ENCODE measurements around the gene PBX1.

PBX1 gene

GRCh38 chr1:164614316-164614715 lies 55.3 kb downstream of the PBX1 start:
- H4K20me1 ChIP-seq (ENCODE audit: control insufficient read depth, insufficient read depth, low read depth, low read length) = no peaks in the 10 kb centered on the region
- no peaks in the 10 kb centered on the region for H3K4me1 ChIP-seq (ENCODE audit: control insufficient read depth, low read length)
- no peaks in the 10 kb centered on the region for H3F3A ChIP-seq (ENCODE audit: control insufficient read depth, insufficient read depth)
- TF ChIP-seq CTCF (IDR thresholded peaks at IDR 0.05; ENCODE audit: low read depth, low read length, poor library complexity, severe bottlenecking) (no peak), EZH2phosphoT487 (IDR thresholded peaks at IDR 0.05; ENCODE audit: borderline replicate concordance, low read length) (no peak)
- no peak overlapping the region for H3K27ac ChIP-seq (ENCODE audit: low read depth, low read length)
- no peaks in the 10 kb centered on the region for H3K9me2 ChIP-seq (replicated peaks; ENCODE audit: control insufficient read depth, low read length)
- no peaks in the 10 kb centered on the region for H3K27me3 ChIP-seq (ENCODE audit: control insufficient read depth, low read length)
- H3K4me2 ChIP-seq (ENCODE audit: low read length) = no peak overlapping the region
- no peak overlapping the region for H3K4me3 ChIP-seq (ENCODE audit: low read length)
- no peaks in the 10 kb centered on the region for H3K9me3 ChIP-seq (ENCODE audit: control insufficient read depth, insufficient read depth, low read length)
- no peaks in the 10 kb centered on the region for H3K36me3 ChIP-seq (ENCODE audit: control insufficient read depth, low read length)
- no peaks in the 10 kb centered on the region for H3K79me2 ChIP-seq (ENCODE audit: control insufficient read depth, low read length)

- Histone ChIP-seq H3K27me3 (ENCODE audit: control insufficient read depth, low read length) (no peaks in the 10 kb centered on the region), H3F3A (ENCODE audit: control insufficient read depth, insufficient read depth) (no peaks in the 10 kb centered on the region), H3K4me3 (ENCODE audit: low read length) (no peak overlapping the region), H3K9me3 (ENCODE audit: control insufficient read depth, insufficient read depth, low read length) (no peaks in the 10 kb centered on the region), H3K27ac (ENCODE audit: low read depth, low read length) (no peak overlapping the region), H4K20me1 (ENCODE audit: control insufficient read depth, insufficient read depth, low read depth, low read length) (no peaks in the 10 kb centered on the region), H3K4me1 (ENCODE audit: control insufficient read depth, low read length) (no peaks in the 10 kb centered on the region), H3K36me3 (ENCODE audit: control insufficient read depth, low read length) (no peaks in the 10 kb centered on the region), H3K79me2 (ENCODE audit: control insufficient read depth, low read length) (no peaks in the 10 kb centered on the region), H3K9me2 (replicated peaks; ENCODE audit: control insufficient read depth, low read length) (no peaks in the 10 kb centered on the region), H3K4me2 (ENCODE audit: low read length) (no peak overlapping the region)
- TF ChIP-seq CTCF (IDR thresholded peaks at IDR 0.05; ENCODE audit: low read depth, low read length, poor library complexity, severe bottlenecking) (peak; percentile 40), EZH2phosphoT487 (IDR thresholded peaks at IDR 0.05; ENCODE audit: borderline replicate concordance, low read length) (no peak)
These were observed 58.6 kb downstream of the PBX1 start for GRCh38 chr1:164617377-164618201.

- TF ChIP-seq EZH2phosphoT487 (IDR thresholded peaks at IDR 0.05; ENCODE audit: borderline replicate concordance, low read length) (no peak), CTCF (IDR thresholded peaks at IDR 0.05; ENCODE audit: low read depth, low read length, poor library complexity, severe bottlenecking) (no peak)
- Histone ChIP-seq H3K4me2 (ENCODE audit: low read length) (no peak overlapping the region), H3K9me3 (ENCODE audit: control insufficient read depth, insufficient read depth, low read length) (no peaks in the 10 kb centered on the region), H3F3A (ENCODE audit: control insufficient read depth, insufficient read depth) (no peaks in the 10 kb centered on the region), H3K4me1 (ENCODE audit: control insufficient read depth, low read length) (no peaks in the 10 kb centered on the region), H3K4me3 (ENCODE audit: low read length) (no peak overlapping the region), H3K27me3 (ENCODE audit: control insufficient read depth, low read length) (no peaks in the 10 kb centered on the region), H3K27ac (ENCODE audit: low read depth, low read length) (no peak overlapping the region), H4K20me1 (ENCODE audit: control insufficient read depth, insufficient read depth, low read depth, low read length) (no peaks in the 10 kb centered on the region), H3K79me2 (ENCODE audit: control insufficient read depth, low read length) (no peaks in the 10 kb centered on the region), H3K9me2 (replicated peaks; ENCODE audit: control insufficient read depth, low read length) (no peaks in the 10 kb centered on the region), H3K36me3 (ENCODE audit: control insufficient read depth, low read length) (no peaks in the 10 kb centered on the region)
These were observed 59.2 kb downstream of the PBX1 start for GRCh38 chr1:164618202-164618564.

Data from DOHH2 (cell line).